ENCODE measurements around the gene PIK3C2B.

GRCh38 chr1:204455063-204455830, 39.4 kb downstream of the PIK3C2B start:
- TF ChIP-seq CTCF (conservative IDR thresholded peaks at IDR 0.05; ENCODE audit: low read depth, low read length) (no peak), EZH2phosphoT487 (IDR thresholded peaks at IDR 0.05; ENCODE audit: borderline replicate concordance, low read length) (no peak), EZH2 (IDR thresholded peaks at IDR 0.05; ENCODE audit: low read length, unreplicated experiment) (no peak)

Measured in PC-3 (cell line).